Measurements from ENCODE around the gene PRKAR1B.
A peak's percentile ranks its signal among the peaks of the same experiment; 100 is the strongest.

The PRKAR1B gene

DNA sequence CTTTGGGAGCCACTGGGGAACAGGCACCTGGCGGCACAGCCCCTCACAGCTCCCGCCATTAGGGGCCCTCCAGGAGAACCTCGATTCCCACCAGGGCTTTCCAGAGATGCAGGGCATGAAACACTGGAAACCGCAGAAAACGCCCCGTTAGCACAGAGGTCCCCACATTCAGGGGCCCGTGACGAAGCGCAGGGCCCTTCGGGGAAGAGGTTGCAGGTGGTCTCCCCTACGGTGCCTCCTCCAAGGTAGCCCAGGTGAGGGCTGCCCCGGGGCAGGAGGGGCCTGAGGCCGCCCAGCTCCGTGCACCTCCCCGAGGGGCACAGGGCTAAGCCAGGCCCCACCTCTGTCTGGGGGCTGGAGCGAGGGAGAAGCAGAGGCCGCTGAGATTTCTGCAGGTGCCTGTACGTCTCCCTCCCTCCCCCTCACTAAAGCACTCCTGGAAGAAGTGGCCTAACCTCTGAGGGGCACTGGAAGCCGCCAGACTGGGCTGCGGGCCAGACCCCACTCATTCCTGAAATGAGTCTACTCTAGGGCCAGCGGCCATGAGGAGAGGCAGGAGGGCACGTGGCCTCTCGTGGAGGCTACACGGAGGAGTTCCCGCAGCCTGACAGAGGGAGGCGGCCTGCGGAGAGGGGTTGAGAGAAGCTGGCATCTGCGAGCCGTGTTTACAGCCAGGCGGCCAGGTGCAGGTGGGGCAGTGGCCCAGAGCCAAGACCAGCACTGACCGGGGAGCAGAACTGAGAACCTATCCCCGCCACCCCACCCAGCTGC lies 214.4 kb downstream of the PRKAR1B start:
- Histone ChIP-seq H3K4me2 (ENCODE audit: insufficient read depth, low read length, poor library complexity, severe bottlenecking) (no peak overlapping the region), H3K27ac (replicated peaks; ENCODE audit: low read length) (no peak overlapping the region), H3K4me3 (ENCODE audit: low read length in 2 of 2) (no peak overlapping the region), H3K27me3 (ENCODE audit: control insufficient read depth in 3 of 3, insufficient read depth in 3 of 3, low read depth in 1 of 3, low read length in 3 of 3) (peaks cover 0 to 58% (median 18%) of the 10 kb centered on the region in 3 experiments), H3K4me1 (ENCODE audit: control insufficient read depth in 2 of 2, insufficient read depth in 1 of 2, low read depth in 1 of 2, low read length in 2 of 2) (peaks cover 6 to 18% of the 10 kb centered on the region in 2 donors), H3K23ac (ENCODE audit: low read depth, low read length, poor library complexity) (peak overlapping the region; percentile 1), H3K9me3 (replicated peaks in 1 of 2; ENCODE audit: control insufficient read depth in 2 of 2, insufficient read depth in 1 of 2, low read depth in 1 of 2, low read length in 2 of 2) (no peaks in the 10 kb centered on the region), H2BK5ac (ENCODE audit: low read length) (no peak overlapping the region), H3K36me3 (replicated peaks in 1 of 2; ENCODE audit: control insufficient read depth in 2 of 2, insufficient read depth in 2 of 2, low read length in 2 of 2) (no peaks in the 10 kb centered on the region), H2BK12ac (ENCODE audit: low read length) (no peak overlapping the region), H2BK15ac (ENCODE audit: low read length) (no peak overlapping the region), H4K8ac (ENCODE audit: low read depth, low read length) (no peak overlapping the region), H4K91ac (ENCODE audit: low read depth, low read length, poor library complexity) (no peak overlapping the region), H2BK120ac (ENCODE audit: low read depth, low read length) (no peak overlapping the region), H2AK5ac (ENCODE audit: low read depth, low read length) (peak overlapping the region; percentile 81), H3K18ac (ENCODE audit: low read length) (peak overlapping the region; percentile 64), H3K14ac (ENCODE audit: low read length) (no peak overlapping the region), H3K79me1 (ENCODE audit: low read depth, low read length) (no peaks in the 10 kb centered on the region), H2AFZ (ENCODE audit: low read length) (no peak overlapping the region), H3K4ac (ENCODE audit: low read length) (no peak overlapping the region), H3K9ac (ENCODE audit: low read depth, low read length, poor library complexity) (peak overlapping the region; percentile 30)
- DNase-seq (ENCODE audit: low spot score): no peak
- no CpG with 5 or more reads among the region's 32 CpGs for WGBS, 2 donors (ENCODE audit: extremely low coverage in 2 of 2, insufficient read length in 2 of 2, insufficient replicate concordance in 1 of 2)

DNA sequence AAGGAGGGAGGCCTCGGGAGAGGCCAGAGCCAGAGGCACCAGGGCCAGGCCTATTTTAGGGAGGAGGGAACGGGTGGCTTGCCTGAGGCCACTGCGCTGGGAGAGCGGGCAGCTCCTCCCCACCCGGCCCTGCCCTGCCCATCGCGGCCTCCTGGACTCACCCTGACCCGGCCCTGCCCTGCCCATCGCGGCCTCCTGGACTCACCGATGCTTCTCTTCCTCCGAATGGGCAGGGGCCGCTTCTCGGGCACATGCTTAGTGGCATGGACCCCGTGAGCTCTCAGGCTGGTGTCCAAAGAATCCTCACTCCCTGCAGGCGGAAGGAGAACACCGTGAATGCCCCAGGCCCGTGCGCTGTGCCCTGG lies 215.0 kb downstream of the PRKAR1B start:
- no peak overlapping the region for H3K23ac ChIP-seq (ENCODE audit: low read depth, low read length, poor library complexity)
- H3K27me3 ChIP-seq (ENCODE audit: control insufficient read depth in 3 of 3, insufficient read depth in 3 of 3, low read depth in 1 of 3, low read length in 3 of 3): peaks cover 0 to 54% (median 13%) of the 10 kb centered on the region in 3 experiments
- peak overlapping the region; percentile 49 for H2BK15ac ChIP-seq (ENCODE audit: low read length)
- no peak overlapping the region for H2BK12ac ChIP-seq (ENCODE audit: low read length)
- H3K4ac ChIP-seq (ENCODE audit: low read length): no peak overlapping the region
- H2AFZ ChIP-seq (ENCODE audit: low read length): no peak overlapping the region
- no peaks in the 10 kb centered on the region for H3K79me1 ChIP-seq (ENCODE audit: low read depth, low read length)
- peak overlapping the region; percentile 64 for H3K18ac ChIP-seq (ENCODE audit: low read length)
- no peak overlapping the region for H3K4me2 ChIP-seq (ENCODE audit: insufficient read depth, low read length, poor library complexity, severe bottlenecking)
- no peak for DNase-seq (ENCODE audit: low spot score)
- no peak overlapping the region for H3K9ac ChIP-seq (ENCODE audit: low read depth, low read length, poor library complexity)
- no CpG with 5 or more reads among the region's 19 CpGs for WGBS, 2 donors (ENCODE audit: extremely low coverage in 2 of 2, insufficient read length in 2 of 2, insufficient replicate concordance in 1 of 2)
- no peaks in the 10 kb centered on the region for H3K36me3 ChIP-seq (replicated peaks in 1 of 2; ENCODE audit: control insufficient read depth in 2 of 2, insufficient read depth in 2 of 2, low read length in 2 of 2)
- no peak overlapping the region for H3K4me3 ChIP-seq (ENCODE audit: low read length in 2 of 2)
- H3K9me3 ChIP-seq (replicated peaks in 1 of 2; ENCODE audit: control insufficient read depth in 2 of 2, insufficient read depth in 1 of 2, low read depth in 1 of 2, low read length in 2 of 2): no peaks in the 10 kb centered on the region
- no peak overlapping the region for H2BK120ac ChIP-seq (ENCODE audit: low read depth, low read length)
- no peak overlapping the region for H2BK5ac ChIP-seq (ENCODE audit: low read length)
- peak overlapping the region; percentile 96 for H2AK5ac ChIP-seq (ENCODE audit: low read depth, low read length)
- peaks cover 5 to 18% of the 10 kb centered on the region in 2 donors for H3K4me1 ChIP-seq (ENCODE audit: control insufficient read depth in 2 of 2, insufficient read depth in 1 of 2, low read depth in 1 of 2, low read length in 2 of 2)
- no peak overlapping the region for H3K27ac ChIP-seq (replicated peaks; ENCODE audit: low read length)
- H3K14ac ChIP-seq (ENCODE audit: low read length): peak overlapping the region; percentile 94
- no peak overlapping the region for H4K91ac ChIP-seq (ENCODE audit: low read depth, low read length, poor library complexity)
- H4K8ac ChIP-seq (ENCODE audit: low read depth, low read length): no peak overlapping the region

DNA sequence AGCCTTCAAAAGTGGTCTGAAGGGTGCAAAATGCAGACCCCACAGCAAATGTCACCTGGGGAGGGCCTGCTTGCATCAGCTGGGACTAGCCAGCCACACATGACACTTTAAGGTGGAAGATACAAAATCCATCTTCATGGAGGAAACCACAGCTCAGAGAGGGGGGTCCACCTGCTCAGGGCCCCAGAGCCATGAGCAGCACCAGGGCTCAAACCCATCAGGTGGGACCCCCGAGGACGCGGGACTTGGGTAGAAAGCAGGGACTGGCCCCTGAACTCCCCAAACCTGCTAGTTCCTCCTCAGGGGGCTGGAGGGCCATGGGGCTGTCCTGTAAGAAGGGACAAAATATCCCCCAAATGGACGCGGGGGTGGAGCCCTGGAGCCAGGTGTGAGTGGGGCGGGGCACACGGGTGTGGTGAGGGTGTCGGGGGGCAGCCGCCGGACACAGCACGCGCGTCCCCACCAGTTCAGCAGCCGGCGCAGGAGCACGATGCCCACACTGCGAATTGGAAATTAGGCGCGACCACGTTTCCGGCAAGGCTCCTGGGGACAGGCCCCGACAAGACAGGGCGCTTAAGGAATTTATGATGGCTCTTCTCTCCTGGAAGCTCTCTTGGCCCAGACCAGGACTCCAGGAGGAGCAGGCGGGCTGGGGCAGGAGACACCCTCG lies 215.5 kb downstream of the PRKAR1B start:
- H3K27me3 ChIP-seq (ENCODE audit: control insufficient read depth in 3 of 3, insufficient read depth in 3 of 3, low read depth in 1 of 3, low read length in 3 of 3): peaks cover 0 to 49% (median 7%) of the 10 kb centered on the region in 3 experiments
- no peak overlapping the region for H3K4me2 ChIP-seq (ENCODE audit: insufficient read depth, low read length, poor library complexity, severe bottlenecking)
- no peaks in the 10 kb centered on the region for H3K9me3 ChIP-seq (replicated peaks in 1 of 2; ENCODE audit: control insufficient read depth in 2 of 2, insufficient read depth in 1 of 2, low read depth in 1 of 2, low read length in 2 of 2)
- no peak overlapping the region for H3K4ac ChIP-seq (ENCODE audit: low read length)
- H3K79me1 ChIP-seq (ENCODE audit: low read depth, low read length): no peaks in the 10 kb centered on the region
- peak overlapping the region; percentile 8 for H3K14ac ChIP-seq (ENCODE audit: low read length)
- H4K91ac ChIP-seq (ENCODE audit: low read depth, low read length, poor library complexity): no peak overlapping the region
- peaks cover 4 to 17% of the 10 kb centered on the region in 2 donors for H3K4me1 ChIP-seq (ENCODE audit: control insufficient read depth in 2 of 2, insufficient read depth in 1 of 2, low read depth in 1 of 2, low read length in 2 of 2)
- WGBS, 2 donors (ENCODE audit: extremely low coverage in 2 of 2, insufficient read length in 2 of 2, insufficient replicate concordance in 1 of 2): no CpG with 5 or more reads among the region's 25 CpGs
- H2BK12ac ChIP-seq (ENCODE audit: low read length): no peak overlapping the region
- H2BK15ac ChIP-seq (ENCODE audit: low read length): peak overlapping the region; percentile 49
- no peak overlapping the region for H3K4me3 ChIP-seq (ENCODE audit: low read length in 2 of 2)
- H2BK120ac ChIP-seq (ENCODE audit: low read depth, low read length): no peak overlapping the region
- H3K23ac ChIP-seq (ENCODE audit: low read depth, low read length, poor library complexity): no peak overlapping the region
- no peak overlapping the region for H2AFZ ChIP-seq (ENCODE audit: low read length)
- peak overlapping the region; percentile 96 for H2AK5ac ChIP-seq (ENCODE audit: low read depth, low read length)
- peak overlapping the region; percentile 64 for H3K18ac ChIP-seq (ENCODE audit: low read length)
- H4K8ac ChIP-seq (ENCODE audit: low read depth, low read length): no peak overlapping the region
- H3K27ac ChIP-seq (replicated peaks; ENCODE audit: low read length): no peak overlapping the region
- DNase-seq (ENCODE audit: low spot score): no peak
- no peak overlapping the region for H3K9ac ChIP-seq (ENCODE audit: low read depth, low read length, poor library complexity)
- no peak overlapping the region for H2BK5ac ChIP-seq (ENCODE audit: low read length)
- H3K36me3 ChIP-seq (replicated peaks in 1 of 2; ENCODE audit: control insufficient read depth in 2 of 2, insufficient read depth in 2 of 2, low read length in 2 of 2): no peaks in the 10 kb centered on the region

DNA sequence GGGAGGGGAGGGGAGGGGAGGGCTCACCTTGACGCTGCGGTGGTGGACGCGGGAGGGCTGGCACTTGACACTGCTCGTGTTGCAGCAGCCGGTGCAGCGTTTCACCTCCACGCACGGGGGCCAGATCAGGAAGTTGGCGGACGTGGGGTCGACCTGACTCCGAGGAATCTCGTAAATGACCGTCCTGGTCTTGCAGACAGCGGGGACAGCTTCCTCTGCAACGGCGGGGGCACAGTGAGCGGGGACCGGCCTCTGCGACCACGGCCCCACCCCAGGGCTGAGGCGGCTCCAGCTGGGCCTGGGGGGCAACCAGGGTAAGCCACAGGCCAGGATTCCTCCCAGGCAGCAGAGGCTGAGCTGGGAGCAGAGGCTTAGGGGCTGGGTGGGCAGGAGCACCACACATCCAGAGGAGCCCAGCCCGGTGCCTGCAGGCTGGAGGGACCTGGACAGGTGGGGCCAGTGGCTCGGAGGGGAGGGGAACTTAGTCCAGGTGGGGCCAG lies 216.2 kb downstream of the PRKAR1B start:
- H2BK5ac ChIP-seq (ENCODE audit: low read length): no peak overlapping the region
- DNase-seq (ENCODE audit: low spot score): no peak

More for the DNA sequence above, 216.2 kb downstream of the PRKAR1B start:
- Histone ChIP-seq H2BK120ac (ENCODE audit: low read depth, low read length) (no peak overlapping the region), H2AK5ac (ENCODE audit: low read depth, low read length) (peak overlapping the region; percentile 98), H4K8ac (ENCODE audit: low read depth, low read length) (no peak overlapping the region), H3K23ac (ENCODE audit: low read depth, low read length, poor library complexity) (no peak overlapping the region), H3K27ac (replicated peaks; ENCODE audit: low read length) (no peak overlapping the region), H2AFZ (ENCODE audit: low read length) (no peak overlapping the region), H3K14ac (ENCODE audit: low read length) (peak overlapping the region; percentile 94), H3K9ac (ENCODE audit: low read depth, low read length, poor library complexity) (no peak overlapping the region), H3K4me3 (ENCODE audit: low read length in 2 of 2) (no peak overlapping the region), H3K4ac (ENCODE audit: low read length) (peak overlapping the region; percentile 66), H3K4me1 (ENCODE audit: control insufficient read depth in 2 of 2, insufficient read depth in 1 of 2, low read depth in 1 of 2, low read length in 2 of 2) (peaks cover 3 to 12% of the 10 kb centered on the region in 2 donors), H2BK12ac (ENCODE audit: low read length) (no peak overlapping the region), H3K4me2 (ENCODE audit: insufficient read depth, low read length, poor library complexity, severe bottlenecking) (no peak overlapping the region), H2BK15ac (ENCODE audit: low read length) (no peak overlapping the region), H3K36me3 (replicated peaks in 1 of 2; ENCODE audit: control insufficient read depth in 2 of 2, insufficient read depth in 2 of 2, low read length in 2 of 2) (no peaks in the 10 kb centered on the region), H3K27me3 (ENCODE audit: control insufficient read depth in 3 of 3, insufficient read depth in 3 of 3, low read depth in 1 of 3, low read length in 3 of 3) (peaks cover 0 to 43% (median 4%) of the 10 kb centered on the region in 3 experiments), H3K79me1 (ENCODE audit: low read depth, low read length) (no peaks in the 10 kb centered on the region), H3K18ac (ENCODE audit: low read length) (peak overlapping the region; percentile 38), H3K9me3 (replicated peaks in 1 of 2; ENCODE audit: control insufficient read depth in 2 of 2, insufficient read depth in 1 of 2, low read depth in 1 of 2, low read length in 2 of 2) (no peaks in the 10 kb centered on the region), H4K91ac (ENCODE audit: low read depth, low read length, poor library complexity) (no peak overlapping the region)
- no CpG with 5 or more reads among the region's 25 CpGs for WGBS, 2 donors (ENCODE audit: extremely low coverage in 2 of 2, insufficient read length in 2 of 2, insufficient replicate concordance in 1 of 2)

All from neuronal stem cell (in vitro differentiated cells).